Neural cell (in vitro differentiated cells): ENCODE data around the gene PAK4. TPM values are rescaled to one million over a fixed set of nuclear protein-coding genes. Genes with fewer than 3 reads are reported as not detected.

ENCODE experiments used
- H2AFZ ChIP-seq: fragments of 200-600, 300-800 bp; sonication (generic), shearing (Covaris generic); 2 replicates; pipeline ENCODE4 v1.6.0; 2014; ENCODE audit warnings: low read depth, mild to moderate bottlenecking, antibody characterized with exemption, low read length, moderate library complexity
- H3F3A ChIP-seq: fragments of 200-600 bp; shearing (Covaris generic); 2 replicates; pipeline ENCODE4 v1.6.1; 2016; ENCODE audit warnings: mild to moderate bottlenecking, moderate library complexity, mixed read lengths, antibody characterized with exemption, low read length; ENCODE audit not compliant: insufficient read depth, poor library complexity, severe bottlenecking
- H3K27ac ChIP-seq: fragments of 200-600, 300-800 bp; sonication (generic), shearing (Covaris generic); 2 replicates; pipeline ENCODE4 v1.5.1; 2014; ENCODE audit warnings: mild to moderate bottlenecking, low read length, moderate library complexity
- H3K27me3 ChIP-seq: fragments of 300-800, 200-600 bp; sonication (generic), shearing (Covaris generic); 2 replicates; pipeline ENCODE4 v1.6.0; 2014; ENCODE audit warnings: mild to moderate bottlenecking, low read depth, low read length, moderate library complexity; ENCODE audit not compliant: insufficient read depth
- H3K36me3 ChIP-seq: fragments of 300-800, 200-600 bp; sonication (generic), shearing (Covaris generic); 2 replicates; pipeline ENCODE4 v1.5.1; 2014; ENCODE audit warnings: mild to moderate bottlenecking, antibody characterized with exemption, low read length, moderate library complexity; ENCODE audit not compliant: insufficient read depth
- H3K4me2 ChIP-seq: fragments of 300-800, 200-600 bp; sonication (generic), shearing (Covaris generic); 2 replicates; pipeline ENCODE4 v1.6.0; 2014; ENCODE audit warnings: mild to moderate bottlenecking, low read length
- H3K4me3 ChIP-seq: fragments of 300-800, 200-600 bp; sonication (generic), shearing (Covaris generic); 2 replicates; pipeline ENCODE4 v1.5.1; 2014; ENCODE audit warnings: mild to moderate bottlenecking, low read length, moderate library complexity
- H3K79me2 ChIP-seq: fragments of 200-600 bp; shearing (Covaris generic); replicated peaks from 2 replicates; pipeline ENCODE4 v1.6.0; 2014; ENCODE audit warnings: mild to moderate bottlenecking, low read length, moderate library complexity; ENCODE audit not compliant: insufficient read depth
- H3K9ac ChIP-seq: fragments of 300-800, 200-600 bp; sonication (generic), shearing (Covaris generic); 2 replicates; pipeline ENCODE4 v1.6.1; 2016; ENCODE audit warnings: mild to moderate bottlenecking, low read length, mixed read lengths
- H3K9me2 ChIP-seq: fragments of 200-600 bp; shearing (Covaris generic); 2 replicates; pipeline ENCODE4 v1.6.1; 2016; ENCODE audit warnings: mild to moderate bottlenecking, low read length, mixed read lengths; ENCODE audit not compliant: insufficient read depth
- H3K9me3 ChIP-seq: fragments of 200-600, 300-800 bp; sonication (generic), shearing (Covaris generic); 2 replicates; pipeline ENCODE4 v1.6.1; 2016; ENCODE audit warnings: mild to moderate bottlenecking, mixed run types, low read length, moderate library complexity, mixed read lengths
- H4K20me1 ChIP-seq: fragments of 200-600 bp; shearing (Covaris generic); 2 replicates; pipeline ENCODE4 v1.6.1; 2016; ENCODE audit warnings: mild to moderate bottlenecking, mixed run types; ENCODE audit not compliant: insufficient read depth
- CTCF ChIP-seq: fragments of 450-650 bp; IDR thresholded peaks from 2 replicates; pipeline ENCODE4 v1.5.1; 2014; ENCODE audit warnings: antibody characterized with exemption, mild to moderate bottlenecking, moderate library complexity; ENCODE audit not compliant: poor library complexity, severe bottlenecking
- EP300 ChIP-seq: fragments of 450-650 bp; conservative IDR thresholded peaks from 2 replicates; pipeline ENCODE4 v1.6.1; 2014; ENCODE audit warnings: antibody characterized with exemption, mild to moderate bottlenecking, moderate library complexity; ENCODE audit not compliant: poor library complexity, severe bottlenecking
- EZH2 ChIP-seq: fragments of 200-600, 300-800 bp; shearing (Covaris generic), sonication (generic); IDR thresholded peaks from 2 replicates; pipeline ENCODE4 v1.6.1; 2014; ENCODE audit warnings: antibody characterized with exemption, low read length, borderline replicate concordance, mild to moderate bottlenecking; ENCODE audit not compliant: insufficient read depth, poor library complexity, severe bottlenecking
- MXI1 ChIP-seq: fragments of 450-650 bp; conservative IDR thresholded peaks from 2 replicates; pipeline ENCODE4 v1.6.1; 2014; ENCODE audit warnings: antibody characterized with exemption, mild to moderate bottlenecking; ENCODE audit not compliant: poor library complexity, severe bottlenecking
- POLR2AphosphoS5 ChIP-seq: IDR thresholded peaks from 2 replicates; pipeline ENCODE4 v1.6.1; 2012
- RAD21 ChIP-seq: fragments of 450-650 bp; conservative IDR thresholded peaks from 2 replicates; pipeline ENCODE4 v1.6.1; 2014; ENCODE audit warnings: antibody characterized with exemption, mild to moderate bottlenecking, moderate library complexity
- REST ChIP-seq: IDR thresholded peaks from 2 replicates; pipeline ENCODE4 v1.6.1; 2012; ENCODE audit warnings: borderline replicate concordance
- SMC3 ChIP-seq: fragments of 450-650 bp; conservative IDR thresholded peaks from 2 replicates; pipeline ENCODE4 v1.6.1; 2014; ENCODE audit warnings: antibody characterized with exemption, mild to moderate bottlenecking, moderate library complexity; ENCODE audit not compliant: poor library complexity
- TAF1 ChIP-seq: IDR thresholded peaks from 2 replicates; pipeline ENCODE4 v1.6.1; 2012; ENCODE audit warnings: low read depth
- polyA plus RNA-seq: library from polyadenylated mRNA; depleted of rRNA; stranded (reverse); fragments of >200 nt; gene quantifications from 2 replicates; pipeline ENCODE4 v1.2.3, GENCODE V29; 2014

The PAK4 gene
- polyA plus RNA-seq, 1 donor from 2014 or later: 5.4 TPM

DNA sequence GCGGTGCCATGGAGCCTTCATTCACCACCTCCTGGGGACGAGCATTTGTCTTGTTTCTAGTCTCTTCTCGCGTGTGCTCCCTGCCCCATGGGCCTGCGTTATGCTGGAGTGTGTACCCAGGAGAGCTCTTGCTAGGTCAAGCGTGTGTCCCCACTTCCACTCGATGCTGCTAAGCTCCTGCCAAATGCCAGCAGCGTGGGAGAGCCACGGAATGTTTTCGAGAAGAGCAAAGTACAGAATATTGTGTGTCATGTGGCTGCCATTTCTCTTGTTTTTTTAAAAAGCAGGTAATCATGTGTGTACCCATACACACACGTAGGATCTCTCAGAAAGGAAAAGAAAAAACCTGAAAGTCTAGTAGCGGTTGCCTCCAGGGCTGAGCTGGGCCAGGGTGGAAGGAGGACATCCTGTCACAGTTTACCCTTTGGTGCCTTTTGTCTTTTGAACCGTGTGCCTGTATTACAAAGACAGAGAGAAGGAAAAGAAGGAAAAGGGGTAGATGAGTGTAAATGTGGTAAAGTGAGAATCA lies 28.6 kb downstream of the PAK4 start:
- no peak overlapping the region for H3K4me3 ChIP-seq
- no peak for TF ChIP-seq EZH2
- no peak for TF ChIP-seq CTCF
- no peak for TF ChIP-seq RAD21
- TF ChIP-seq TAF1: no peak
- TF ChIP-seq REST: no peak
- no peak for TF ChIP-seq EP300
- TF ChIP-seq POLR2AphosphoS5: no peak
- TF ChIP-seq SMC3: no peak
- no peaks in the 10 kb centered on the region for H3F3A ChIP-seq
- H3K4me2 ChIP-seq: no peak overlapping the region
- H3K27me3 ChIP-seq: no peaks in the 10 kb centered on the region
- no peak overlapping the region for H3K9ac ChIP-seq
- no peaks in the 10 kb centered on the region for H3K36me3 ChIP-seq
- no peaks in the 10 kb centered on the region for H3K79me2 ChIP-seq
- H3K9me3 ChIP-seq: no peaks in the 10 kb centered on the region
- no peak overlapping the region for H3K27ac ChIP-seq
- H2AFZ ChIP-seq: no peak overlapping the region
- H3K9me2 ChIP-seq: no peaks in the 10 kb centered on the region
- H4K20me1 ChIP-seq: no peaks in the 10 kb centered on the region

GRCh38 chr19:39154629-39155100 lies 29.1 kb downstream of the PAK4 start:
- Histone ChIP-seq H3K27ac (no peak overlapping the region), H3K9me2 (no peaks in the 10 kb centered on the region), H3K4me2 (no peak overlapping the region), H3F3A (no peaks in the 10 kb centered on the region), H3K79me2 (no peaks in the 10 kb centered on the region), H3K9ac (no peak overlapping the region), H4K20me1 (no peaks in the 10 kb centered on the region), H3K9me3 (no peaks in the 10 kb centered on the region), H2AFZ (no peak overlapping the region), H3K4me3 (no peak overlapping the region), H3K27me3 (no peaks in the 10 kb centered on the region), H3K36me3 (no peaks in the 10 kb centered on the region)
- TF ChIP-seq MXI1 (no peak), EZH2 (no peak), EP300 (no peak), REST (no peak), CTCF (no peak), TAF1 (no peak), POLR2AphosphoS5 (no peak), RAD21 (no peak), SMC3 (no peak)
